DMS 273 (cell line): ENCODE measurements around the gene THUMPD3.

ENCODE experiments used
- DNase-seq: peaks from one replicate; lab custom pipeline; 2025; ENCODE audit not compliant: unreplicated experiment; lab: John Stamatoyannopoulos, UW

Gene THUMPD3

DNA sequence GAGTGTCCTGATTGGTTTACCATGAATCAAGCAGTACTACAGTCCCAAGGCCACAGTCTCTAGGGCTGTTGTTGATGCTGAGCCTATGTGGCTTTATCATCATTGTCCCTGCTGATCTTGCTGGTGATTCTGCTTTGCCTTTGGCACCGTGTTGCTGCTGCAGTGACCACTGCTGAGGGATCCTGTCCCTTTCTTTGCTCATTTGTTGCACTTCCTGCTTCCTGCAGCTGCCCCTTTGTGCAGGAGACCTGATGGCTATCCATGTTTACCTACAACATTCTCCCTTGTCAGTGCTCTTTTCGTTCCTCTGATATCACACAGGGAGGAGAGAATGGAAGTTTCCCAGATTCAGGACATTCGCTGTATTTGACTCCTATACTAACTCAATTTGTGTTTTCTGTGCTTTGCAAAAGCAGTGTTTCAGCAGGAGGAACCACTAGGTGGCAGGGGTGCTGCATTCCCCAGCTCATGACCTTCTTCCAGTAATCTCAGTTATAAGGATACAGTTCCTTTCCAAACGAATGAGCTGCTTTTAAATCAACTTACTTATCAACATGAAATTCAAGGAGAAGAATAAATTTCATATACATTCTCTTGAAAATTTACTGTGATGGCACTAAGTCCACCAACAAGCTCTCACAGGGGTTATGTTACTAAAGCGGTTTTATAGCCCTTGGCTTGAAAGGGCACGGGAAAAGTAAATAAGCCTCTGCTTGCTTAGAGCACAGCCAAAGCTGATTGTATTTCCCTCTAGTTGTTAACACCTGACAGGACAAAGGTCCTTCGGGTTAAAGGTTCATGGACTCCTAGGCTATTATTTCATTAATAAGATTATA, 9.7 kb upstream of the THUMPD3 start:
- peak; percentile 58 for DNase-seq

DNA sequence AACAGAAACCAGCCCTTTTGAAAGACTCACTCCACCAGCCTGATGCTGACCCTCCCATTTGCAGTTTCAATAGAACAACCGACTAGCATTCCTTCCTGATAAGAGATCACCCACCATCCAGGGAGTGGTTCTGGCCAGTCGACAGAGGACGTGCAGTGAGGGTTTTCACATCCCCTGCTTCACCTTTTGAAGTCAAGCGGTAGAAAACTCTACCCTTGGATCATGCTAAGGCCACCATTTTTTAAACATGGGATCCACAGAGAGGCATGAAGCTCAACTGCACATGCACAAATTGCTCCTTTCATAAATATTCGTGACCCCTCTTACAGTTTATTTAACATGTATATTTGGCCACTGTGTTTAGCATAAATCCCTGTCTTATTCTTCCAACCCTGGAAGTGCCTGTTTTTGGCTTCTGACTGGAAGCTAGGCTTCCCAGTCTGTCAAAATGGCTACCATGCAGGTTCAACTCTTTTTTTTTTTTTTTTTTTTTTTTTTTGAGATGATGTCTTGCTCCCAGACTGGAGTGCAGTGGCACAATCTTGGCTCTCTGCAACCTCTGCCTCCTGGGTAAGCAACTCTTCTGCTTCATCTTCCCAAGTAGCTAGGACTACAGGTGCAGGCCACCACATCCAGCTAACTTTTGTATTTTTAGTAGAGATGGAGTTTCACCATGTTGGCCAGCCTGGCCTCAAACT, 1.0 kb upstream of the THUMPD3 start:
- no peak for DNase-seq

DNA sequence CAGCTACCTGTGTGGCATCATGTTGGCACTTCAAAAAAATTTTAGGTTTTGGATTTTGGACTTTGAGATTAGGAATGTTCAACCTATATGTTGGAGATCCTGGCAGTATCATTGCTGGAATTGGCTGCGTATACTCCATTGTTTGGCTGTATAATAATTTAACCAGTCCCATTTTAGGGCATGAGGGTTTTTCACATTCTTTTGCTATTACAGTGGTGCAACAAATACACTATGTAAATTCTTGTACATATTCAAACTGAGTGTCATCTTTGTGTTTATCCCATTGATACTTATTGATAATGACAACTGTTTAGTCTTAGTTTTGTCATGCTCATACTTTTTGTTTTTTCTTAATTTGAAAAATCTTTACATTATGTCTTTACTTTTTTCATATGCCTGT, 6.7 kb downstream of the THUMPD3 start:
- no peak for DNase-seq

DNA sequence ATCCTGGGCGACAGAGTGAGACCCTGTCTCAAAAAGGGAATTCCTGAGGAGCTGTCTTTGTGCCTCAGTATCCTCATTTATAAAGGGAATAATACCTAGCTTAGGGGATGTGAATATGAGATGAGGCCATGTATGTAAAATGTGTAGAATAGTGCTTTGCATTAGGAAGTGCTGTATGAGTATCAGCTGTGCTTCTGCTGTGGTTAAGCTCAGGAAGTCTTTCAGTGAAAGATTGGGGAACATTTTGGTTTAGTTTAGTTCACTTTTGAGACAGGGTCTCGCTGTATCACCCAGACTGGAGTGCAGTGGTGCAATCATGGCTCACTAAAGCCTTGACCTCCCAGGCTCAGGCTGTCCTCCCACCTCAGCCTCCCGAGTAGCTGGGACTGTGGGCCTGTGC, 10.6 kb downstream of the THUMPD3 start:
- DNase-seq = no peak

DNA sequence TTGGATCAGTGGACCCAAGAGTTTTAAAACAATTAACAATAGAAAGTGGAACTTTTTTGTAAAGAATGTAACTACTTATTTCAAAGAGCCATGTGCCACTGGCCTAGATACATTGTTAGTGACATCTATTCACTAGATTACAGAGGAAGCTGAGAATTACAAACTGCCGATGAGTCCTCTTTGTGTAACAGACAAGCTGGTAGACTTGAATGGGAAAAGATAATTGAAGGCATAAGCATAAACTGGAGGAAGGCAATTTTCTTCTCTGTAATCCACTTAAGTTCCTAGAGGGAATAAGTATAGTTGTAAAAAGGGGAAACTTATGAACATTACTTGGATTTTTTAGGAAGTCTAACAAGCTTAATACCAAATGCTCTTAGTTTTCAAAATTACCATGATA, 15.1 kb downstream of the THUMPD3 start:
- DNase-seq = no peak

DNA sequence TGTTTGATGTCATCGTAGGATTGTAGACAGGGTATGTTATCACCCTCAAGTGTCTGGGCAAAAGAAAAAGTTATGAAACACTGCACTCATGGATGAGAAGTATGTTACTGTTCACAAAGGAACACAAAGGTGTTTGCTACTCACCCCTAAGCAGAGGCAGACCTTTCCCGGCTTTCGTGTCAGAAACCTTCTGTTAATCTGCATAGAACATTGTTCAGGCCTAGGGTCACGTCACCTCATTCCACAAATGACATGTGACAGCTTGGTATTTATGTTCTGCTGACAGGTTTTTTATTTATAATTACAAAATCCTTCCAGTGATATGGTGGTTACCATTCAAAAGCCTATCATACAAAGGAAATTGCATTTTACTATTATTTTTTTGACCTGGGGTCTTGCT, 16.5 kb downstream of the THUMPD3 start:
- DNase-seq = no peak

DNA sequence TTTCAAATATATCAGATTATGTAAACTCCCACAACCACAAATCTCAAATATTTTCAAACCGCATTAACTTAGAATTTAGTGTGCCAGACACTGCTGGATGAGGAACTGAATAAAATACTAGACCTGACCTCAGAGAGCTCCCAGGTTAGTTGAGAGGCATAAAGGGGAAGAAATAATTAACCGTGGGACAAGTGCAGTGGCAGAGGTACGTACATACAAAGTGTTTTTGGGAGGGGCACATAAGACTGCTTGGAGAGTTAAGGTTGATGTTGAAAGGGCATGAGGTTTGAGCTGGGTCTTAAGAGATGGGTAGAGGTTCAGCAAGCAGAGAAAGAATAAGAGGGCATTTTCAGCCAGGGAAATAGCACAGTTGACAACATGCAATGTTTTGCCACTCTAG, 17.2 kb downstream of the THUMPD3 start:
- DNase-seq = no peak

DNA sequence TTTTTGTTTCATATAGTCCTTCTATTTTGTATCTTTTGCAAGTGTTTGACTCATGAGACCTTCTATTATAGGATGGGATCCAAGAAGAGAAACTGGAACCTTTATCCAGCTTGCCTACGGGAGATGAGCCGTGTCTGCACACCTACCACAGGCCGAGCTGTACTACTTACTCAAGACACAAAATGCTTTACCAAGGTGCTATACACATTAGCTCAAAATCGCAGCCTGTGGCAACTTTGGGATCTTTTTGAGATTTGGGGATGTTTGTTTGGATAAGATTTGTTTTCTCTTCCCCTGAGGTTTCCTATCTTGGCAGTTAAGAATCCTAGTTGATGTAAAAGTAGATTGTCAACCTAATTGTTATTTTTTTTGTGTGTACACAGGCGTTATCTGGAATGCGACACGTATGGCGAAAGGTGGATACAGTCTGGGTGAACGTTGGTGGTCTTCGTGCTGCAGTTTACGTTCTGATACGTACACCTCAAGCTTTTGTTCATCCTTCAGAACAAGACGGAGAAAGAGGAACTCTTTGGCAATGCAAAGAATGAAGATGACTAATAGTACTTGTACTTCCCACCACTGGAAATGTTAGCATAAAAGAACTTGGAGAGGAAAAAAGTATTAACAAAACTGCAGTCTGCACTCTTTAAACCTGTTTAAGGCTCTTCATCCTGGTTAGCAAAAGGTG, 21.4 kb downstream of the THUMPD3 start:
- no peak for DNase-seq

DNA sequence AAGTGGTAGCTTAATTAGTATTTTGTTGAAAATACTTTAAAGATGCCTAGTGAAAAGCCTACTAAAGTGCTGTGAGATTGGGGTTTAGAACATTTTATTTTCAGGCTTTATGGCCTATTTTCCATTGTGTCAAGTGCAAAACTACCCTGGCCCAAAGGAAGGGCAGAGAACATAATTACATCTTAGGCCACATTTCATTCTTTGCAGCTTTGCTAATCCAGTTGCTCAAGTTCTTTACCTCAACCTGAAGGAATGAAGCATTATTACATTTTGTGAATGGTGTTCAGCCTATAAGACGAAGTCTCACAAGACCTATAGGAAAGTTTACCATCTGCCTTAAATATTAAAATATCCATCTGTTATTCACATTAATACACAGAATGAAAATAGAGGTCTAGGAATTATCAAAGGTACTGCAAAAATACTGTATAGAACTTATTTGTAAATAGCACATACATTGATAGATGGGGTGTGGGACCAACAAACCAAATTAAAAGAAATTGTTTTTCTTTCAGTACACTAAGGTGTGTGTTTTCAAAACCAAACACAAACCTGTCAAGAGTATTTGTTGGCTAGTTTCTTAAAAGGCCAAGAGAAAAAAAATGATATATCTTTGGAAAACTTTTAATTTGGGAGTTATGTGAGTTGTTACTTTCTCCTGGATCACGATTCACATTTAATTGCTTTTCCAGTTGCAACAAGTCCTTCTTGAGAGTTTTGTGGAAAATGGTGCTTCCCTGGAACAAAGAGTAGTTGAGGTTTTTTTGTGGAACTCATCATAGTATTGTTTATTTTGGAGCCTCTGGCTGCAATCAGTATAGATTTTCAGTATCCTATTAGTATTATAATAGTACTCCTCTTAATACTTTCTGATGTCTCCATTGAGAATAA, 22.6 kb downstream of the THUMPD3 start:
- no peak for DNase-seq

DNA sequence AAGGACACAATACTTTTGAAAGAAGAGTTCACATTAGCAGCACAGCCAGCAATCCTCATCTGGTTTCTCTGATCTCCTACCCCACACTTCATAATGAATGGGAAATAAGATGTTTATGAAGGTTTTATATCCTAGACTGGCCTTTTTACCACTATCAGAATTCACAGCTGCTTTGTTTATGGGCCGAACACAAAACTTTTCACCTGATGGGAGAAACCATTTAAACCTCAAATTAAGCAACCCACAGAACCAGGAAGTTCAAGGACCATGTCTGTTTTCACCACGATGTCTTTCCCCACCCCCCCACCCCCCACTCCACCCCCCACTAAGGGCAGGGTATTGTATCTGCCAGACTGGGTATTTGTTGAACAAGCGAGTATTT, 23.2 kb downstream of the THUMPD3 start:
- no peak for DNase-seq

DNA sequence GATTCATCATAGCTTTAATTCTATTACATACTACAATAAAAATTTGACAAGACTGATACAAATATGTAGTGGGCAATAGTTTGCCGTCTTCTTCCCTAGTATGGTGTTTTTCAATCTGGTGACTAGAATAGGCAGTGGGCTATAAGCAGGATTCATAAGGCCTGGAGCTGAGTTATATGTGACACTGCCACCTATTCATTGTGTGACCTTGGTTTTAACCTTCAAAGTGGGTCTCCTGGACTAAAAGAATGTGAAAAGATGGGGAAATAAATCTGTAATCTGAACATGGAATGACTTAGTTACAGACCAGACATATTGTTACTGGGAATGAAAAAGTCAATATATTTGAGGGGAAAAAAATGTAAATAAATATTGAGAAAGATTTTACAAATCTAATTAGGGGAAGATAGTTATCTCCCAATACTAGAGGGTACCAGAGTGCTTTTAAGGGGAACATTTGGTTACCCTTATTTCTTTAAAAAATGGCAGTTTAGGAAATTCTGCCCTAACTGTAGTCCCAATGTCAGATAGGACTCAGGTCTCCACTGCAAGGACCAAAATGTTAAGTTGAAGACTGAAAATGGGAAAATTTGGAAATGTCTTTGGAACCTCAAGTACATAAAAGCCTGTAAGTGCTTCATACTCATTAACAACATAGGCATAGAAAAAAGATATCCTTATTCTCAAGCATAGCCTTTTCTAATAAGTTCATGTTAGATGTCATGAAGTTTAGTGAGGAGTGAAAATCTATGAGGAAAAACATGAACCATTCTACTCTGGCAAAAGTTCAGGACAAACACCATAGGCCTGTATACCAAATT, 23.9 kb downstream of the THUMPD3 start:
- DNase-seq = no peak

DNA sequence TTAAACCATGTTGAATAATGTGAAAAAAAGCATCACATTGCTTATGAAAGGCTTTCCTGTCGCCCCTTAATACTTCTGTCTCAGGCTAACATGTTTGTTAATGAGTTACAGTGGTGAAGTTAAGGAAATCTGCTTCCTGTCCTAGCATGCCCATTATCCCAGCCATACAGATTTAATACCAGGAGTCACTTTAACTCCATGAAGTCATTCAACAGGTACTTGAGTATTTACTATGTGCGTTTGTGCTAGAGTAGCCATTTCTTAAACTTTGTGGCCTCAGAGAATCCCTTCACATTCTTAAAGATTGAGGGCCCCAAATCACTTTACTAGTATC, 24.4 kb downstream of the THUMPD3 start:
- no peak for DNase-seq

DNA sequence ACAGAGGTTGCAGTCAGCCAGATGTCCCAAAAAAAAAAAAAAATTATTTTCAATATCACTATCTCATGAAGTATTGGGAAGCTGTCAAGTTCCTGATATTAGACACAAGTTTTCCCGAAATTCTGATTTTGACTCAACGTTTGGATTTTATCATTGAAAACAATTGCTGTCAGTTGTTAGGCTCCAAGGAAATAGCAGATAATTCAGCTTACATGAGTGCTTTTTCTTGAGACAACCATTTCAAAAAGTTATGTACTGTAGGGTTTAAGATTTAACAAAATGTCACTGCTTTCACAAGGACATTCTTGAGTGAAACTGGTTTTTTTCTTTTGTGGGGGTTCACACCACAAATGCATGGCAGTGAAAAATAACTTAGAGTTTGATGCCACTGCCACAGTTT, 25.3 kb downstream of the THUMPD3 start:
- no peak for DNase-seq

DNA sequence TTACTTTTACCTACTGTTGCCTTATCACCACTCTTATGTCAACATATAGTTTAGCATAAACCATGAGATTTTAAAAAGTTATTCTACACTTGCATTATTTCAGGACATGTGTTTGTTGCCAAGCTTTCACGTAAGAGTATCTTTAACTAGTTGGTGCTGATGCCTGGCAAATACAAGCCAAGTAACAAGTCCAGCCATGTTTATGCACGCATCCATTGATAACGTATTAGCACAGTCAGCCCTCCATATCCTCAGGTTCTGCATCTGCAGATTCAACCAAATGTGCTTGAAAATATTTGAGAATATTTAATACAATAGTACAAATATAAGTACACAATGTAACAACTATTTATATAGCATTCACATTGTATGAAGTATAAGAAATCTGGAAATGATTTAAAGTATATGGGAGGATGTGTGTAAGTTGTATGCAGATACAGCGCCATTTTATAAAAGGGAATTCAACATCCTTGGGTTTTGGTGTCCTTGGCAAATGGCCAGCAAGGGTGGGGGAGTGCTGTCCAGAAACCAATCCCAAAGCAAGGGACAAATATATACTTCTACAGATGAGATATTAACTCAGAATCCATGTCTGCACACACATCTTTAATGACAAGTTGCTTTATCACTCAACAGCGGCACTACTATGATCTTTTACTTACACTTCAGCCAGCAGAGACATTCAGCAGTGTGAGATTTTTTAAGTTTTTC, 25.9 kb downstream of the THUMPD3 start:
- peak; percentile 10 for DNase-seq

DNA sequence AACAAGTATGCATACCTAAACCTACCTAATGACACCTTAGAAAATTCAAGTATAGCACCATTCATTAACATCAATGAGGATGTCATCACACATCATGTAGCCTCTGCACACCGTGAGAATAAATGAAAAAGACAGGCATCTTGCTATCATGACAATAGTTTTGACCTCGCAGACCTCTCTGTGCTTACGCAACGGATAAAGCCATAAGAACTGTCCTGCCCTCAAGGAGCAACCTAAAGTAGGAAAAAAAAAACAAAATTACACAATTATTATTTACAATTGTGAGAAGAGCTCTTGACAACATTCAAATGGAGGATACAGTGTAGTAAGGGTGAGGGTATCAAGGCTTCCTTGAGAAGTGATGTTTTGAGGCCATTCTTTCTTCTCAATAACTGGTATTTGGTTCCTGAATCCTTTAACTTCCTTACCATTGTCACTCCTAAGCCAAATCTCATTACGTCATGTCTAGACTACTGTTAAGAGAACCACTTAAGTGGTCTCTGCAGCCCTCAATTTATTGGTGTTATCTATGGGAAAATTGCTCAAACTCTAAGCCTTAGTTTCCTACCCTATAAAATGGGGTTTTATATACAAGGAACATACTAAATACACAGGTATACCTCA, 27.5 kb downstream of the THUMPD3 start:
- no peak for DNase-seq

DNA sequence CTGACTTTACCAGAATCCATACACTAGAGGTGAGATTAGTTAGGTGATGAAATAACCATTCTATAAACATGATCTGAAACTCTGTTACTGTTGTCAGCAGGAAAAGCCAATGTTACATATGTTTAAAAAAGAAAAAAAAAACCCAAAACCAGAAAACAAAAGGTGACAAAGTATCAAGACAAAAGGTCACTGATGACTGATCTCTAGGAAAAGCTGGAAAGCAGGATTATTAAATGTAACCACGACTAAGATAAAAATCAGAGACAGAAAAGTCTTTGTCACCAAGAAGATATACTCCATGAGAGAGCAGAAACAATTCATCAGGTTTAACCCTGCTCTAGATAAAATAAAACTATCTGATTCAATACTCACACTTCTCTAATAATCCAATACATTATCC, 29.2 kb downstream of the THUMPD3 start:
- DNase-seq = no peak

DNA sequence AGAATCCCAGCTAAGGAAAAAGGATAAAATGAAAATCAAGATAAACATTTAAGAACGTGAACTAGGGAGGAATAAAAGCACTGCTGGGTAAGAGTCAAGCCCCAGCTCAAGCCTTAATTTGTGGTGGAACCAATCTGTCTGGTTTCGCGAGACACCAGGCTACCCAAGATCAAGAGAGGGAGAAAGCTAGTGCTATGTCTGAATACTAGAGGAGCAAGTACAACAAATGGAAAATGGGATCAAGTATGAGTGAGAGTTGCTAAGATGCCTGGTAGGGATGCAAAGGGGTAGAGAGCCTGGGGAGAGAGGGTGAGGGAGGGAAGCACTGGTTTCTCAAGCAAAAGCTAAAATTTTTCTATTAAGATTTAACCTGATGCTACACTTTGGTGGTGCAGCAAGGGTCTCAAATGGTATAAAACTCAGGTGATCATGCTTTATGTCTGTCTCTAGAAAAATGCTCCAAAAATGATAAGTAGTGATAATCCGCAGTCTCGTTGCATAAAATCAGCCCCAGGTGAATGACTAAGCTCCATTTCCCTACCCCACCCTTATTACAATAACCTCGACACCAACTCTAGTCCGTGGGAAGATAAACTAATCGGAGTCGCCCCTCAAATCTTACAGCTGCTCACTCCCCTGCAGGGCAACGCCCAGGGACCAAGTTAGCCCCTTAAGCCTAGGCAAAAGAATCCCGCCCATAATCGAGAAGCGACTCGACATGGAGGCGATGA, 32.9 kb downstream of the THUMPD3 start:
- DNase-seq = no peak

DNA sequence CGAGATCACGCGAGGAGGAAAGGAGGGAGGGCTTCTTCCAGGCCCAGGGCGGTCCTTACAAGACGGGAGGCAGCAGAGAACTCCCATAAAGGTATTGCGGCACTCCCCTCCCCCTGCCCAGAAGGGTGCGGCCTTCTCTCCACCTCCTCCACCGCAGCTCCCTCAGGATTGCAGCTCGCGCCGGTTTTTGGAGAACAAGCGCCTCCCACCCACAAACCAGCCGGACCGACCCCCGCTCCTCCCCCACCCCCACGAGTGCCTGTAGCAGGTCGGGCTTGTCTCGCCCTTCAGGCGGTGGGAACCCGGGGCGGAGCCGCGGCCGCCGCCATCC, 33.4 kb downstream of the THUMPD3 start:
- DNase-seq = peak; percentile 93
